Measurements from ENCODE around the gene AHSA1. TPM values are rescaled to one million over a fixed set of nuclear protein-coding genes. Genes with fewer than 3 reads are reported as not detected.

The AHSA1 gene
- total RNA-seq, 1 donor from 2014 or later: 383 TPM

- H3K4me3 Mint-ChIP-seq: no peak overlapping the region
- H3K27me3 Mint-ChIP-seq (ENCODE audit: insufficient read depth): peaks cover 26% of the 10 kb centered on the region
- H3K9me3 Mint-ChIP-seq: peaks cover 6% of the 10 kb centered on the region
- no peak for DNase-seq (ENCODE audit: low spot score)
- peaks cover 12% of the 10 kb centered on the region for H3K36me3 Mint-ChIP-seq (ENCODE audit: low read depth)
- H3K27ac Mint-ChIP-seq: no peak overlapping the region
- peaks cover 5% of the 10 kb centered on the region for H3K4me1 Mint-ChIP-seq (ENCODE audit: low read depth)
- intact Hi-C loops (cut with micrococcal nuclease): no loop called here
Observed at GRCh38 chr14:77502109-77502782, 44.4 kb downstream of the AHSA1 start.

DNA sequence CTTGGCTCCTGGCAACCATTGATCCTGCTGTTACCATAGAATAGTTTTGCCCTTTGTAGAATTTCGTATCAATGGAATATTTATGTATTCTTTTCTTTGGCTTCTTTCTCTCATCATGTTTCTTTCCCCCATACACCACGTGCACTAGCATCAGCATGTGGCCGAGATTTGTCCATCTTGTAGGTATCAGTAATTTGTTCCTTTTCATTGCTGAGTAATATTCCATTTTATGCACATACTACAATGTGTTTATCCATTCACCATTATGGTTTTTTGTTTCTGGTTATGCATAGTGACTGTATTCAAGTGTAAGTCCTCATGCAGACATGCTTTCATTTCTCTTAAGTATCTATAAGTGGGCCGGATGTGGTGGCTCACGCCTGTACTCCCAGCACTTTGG lies 45.2 kb downstream of the AHSA1 start:
- H3K36me3 Mint-ChIP-seq (ENCODE audit: low read depth): peaks cover 12% of the 10 kb centered on the region
- H3K4me1 Mint-ChIP-seq (ENCODE audit: low read depth): peaks cover under 1% of the 10 kb centered on the region
- no peak for DNase-seq (ENCODE audit: low spot score)
- no peak overlapping the region for H3K27ac Mint-ChIP-seq
- intact Hi-C loops (cut with micrococcal nuclease): no loop called here
- H3K4me3 Mint-ChIP-seq: no peak overlapping the region
- peaks cover 6% of the 10 kb centered on the region for H3K9me3 Mint-ChIP-seq
- H3K27me3 Mint-ChIP-seq (ENCODE audit: insufficient read depth): peaks cover 19% of the 10 kb centered on the region

GRCh38 chr14:77505031-77505430 lies 47.1 kb downstream of the AHSA1 start:
- H3K4me1 Mint-ChIP-seq (ENCODE audit: low read depth): no peaks in the 10 kb centered on the region
- peaks cover 6% of the 10 kb centered on the region for H3K9me3 Mint-ChIP-seq
- intact Hi-C loops (cut with micrococcal nuclease): no loop called here
- DNase-seq (ENCODE audit: low spot score): no peak
- no peak overlapping the region for H3K27ac Mint-ChIP-seq
- no peak overlapping the region for H3K4me3 Mint-ChIP-seq
- H3K36me3 Mint-ChIP-seq (ENCODE audit: low read depth): peaks cover 14% of the 10 kb centered on the region
- peaks cover 10% of the 10 kb centered on the region for H3K27me3 Mint-ChIP-seq (ENCODE audit: insufficient read depth)

DNA sequence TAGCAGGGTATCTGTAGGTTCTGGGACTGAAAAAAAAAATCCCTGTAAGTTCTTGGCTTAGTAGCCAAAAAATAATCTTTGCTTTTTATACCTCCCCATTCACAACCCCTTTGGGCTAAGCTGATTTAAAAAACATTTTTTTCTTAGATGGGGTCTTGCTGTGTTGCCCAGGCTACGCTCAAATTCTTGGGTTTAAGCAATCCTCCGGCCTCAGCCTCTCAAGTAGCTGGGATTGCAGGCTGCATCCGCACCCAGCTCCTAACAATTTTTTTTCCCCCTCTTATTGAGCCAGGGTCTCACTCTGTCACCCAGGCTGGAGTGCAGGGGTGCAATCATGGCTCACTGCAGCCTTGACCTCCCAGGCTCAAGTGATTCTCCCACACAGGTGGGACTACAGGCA lies 49.9 kb downstream of the AHSA1 start:
- H3K9me3 Mint-ChIP-seq: peaks cover 6% of the 10 kb centered on the region

GRCh38 chr14:77508249-77508648 lies 50.4 kb downstream of the AHSA1 start:
- no peak overlapping the region for H3K27ac Mint-ChIP-seq
- peaks cover 25% of the 10 kb centered on the region for H3K36me3 Mint-ChIP-seq (ENCODE audit: low read depth)
- H3K4me3 Mint-ChIP-seq: no peak overlapping the region
- peaks cover 2% of the 10 kb centered on the region for H3K9me3 Mint-ChIP-seq
- no peak for DNase-seq (ENCODE audit: low spot score)
- intact Hi-C loops (cut with micrococcal nuclease): no loop called here
- no peaks in the 10 kb centered on the region for H3K27me3 Mint-ChIP-seq (ENCODE audit: insufficient read depth)
- H3K4me1 Mint-ChIP-seq (ENCODE audit: low read depth): no peaks in the 10 kb centered on the region

More for the DNA sequence above, 49.9 kb downstream of the AHSA1 start:
- H3K27me3 Mint-ChIP-seq (ENCODE audit: insufficient read depth): no peaks in the 10 kb centered on the region
- no peak overlapping the region for H3K27ac Mint-ChIP-seq
- intact Hi-C loops (cut with micrococcal nuclease): no loop called here
- H3K4me1 Mint-ChIP-seq (ENCODE audit: low read depth): no peaks in the 10 kb centered on the region
- H3K4me3 Mint-ChIP-seq: no peak overlapping the region
- DNase-seq (ENCODE audit: low spot score): no peak
- H3K36me3 Mint-ChIP-seq (ENCODE audit: low read depth): peaks cover 27% of the 10 kb centered on the region

- Mint-ChIP-seq H3K4me1 (ENCODE audit: low read depth) (no peaks in the 10 kb centered on the region), H3K27ac (no peak overlapping the region), H3K4me3 (no peak overlapping the region), H3K27me3 (ENCODE audit: insufficient read depth) (no peaks in the 10 kb centered on the region), H3K9me3 (no peaks in the 10 kb centered on the region), H3K36me3 (ENCODE audit: low read depth) (peaks cover 24% of the 10 kb centered on the region)
- intact Hi-C loops (cut with micrococcal nuclease): no loop called here
- no peak for DNase-seq (ENCODE audit: low spot score)
Observed at GRCh38 chr14:77508876-77509275, 51.0 kb downstream of the AHSA1 start.

DNA sequence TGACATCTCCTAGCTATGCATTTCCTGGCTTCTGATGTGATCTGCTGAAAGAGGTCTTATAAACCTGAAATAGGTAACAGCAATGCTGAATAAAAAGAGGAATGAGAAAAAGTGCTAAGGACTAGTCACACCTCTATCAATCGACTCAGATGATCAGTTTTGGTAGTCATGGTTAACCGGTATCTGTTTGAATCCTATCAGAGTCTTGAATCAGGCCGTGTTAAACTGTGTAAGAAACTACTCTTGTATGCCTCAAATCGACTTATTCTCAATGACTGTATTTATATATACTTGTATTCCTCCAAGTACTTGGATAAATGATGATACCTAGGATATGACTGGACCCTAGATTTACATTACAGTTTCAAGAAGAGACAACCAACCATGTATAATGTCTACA lies 51.5 kb downstream of the AHSA1 start:
- H3K9me3 Mint-ChIP-seq: no peaks in the 10 kb centered on the region
- H3K36me3 Mint-ChIP-seq (ENCODE audit: low read depth): peaks cover 24% of the 10 kb centered on the region
- H3K27me3 Mint-ChIP-seq (ENCODE audit: insufficient read depth): no peaks in the 10 kb centered on the region
- no peak overlapping the region for H3K4me3 Mint-ChIP-seq
- DNase-seq (ENCODE audit: low spot score): no peak
- no peak overlapping the region for H3K27ac Mint-ChIP-seq
- intact Hi-C loops (cut with micrococcal nuclease): no loop called here
- H3K4me1 Mint-ChIP-seq (ENCODE audit: low read depth): no peaks in the 10 kb centered on the region

GRCh38 chr14:77511486-77512162 lies 53.7 kb downstream of the AHSA1 start:
- H3K4me3 Mint-ChIP-seq: no peak overlapping the region
- H3K27ac Mint-ChIP-seq: no peak overlapping the region
- no peaks in the 10 kb centered on the region for H3K9me3 Mint-ChIP-seq
- H3K27me3 Mint-ChIP-seq (ENCODE audit: insufficient read depth): no peaks in the 10 kb centered on the region
- intact Hi-C loops (cut with micrococcal nuclease): no loop called here
- peaks cover 24% of the 10 kb centered on the region for H3K36me3 Mint-ChIP-seq (ENCODE audit: low read depth)
- H3K4me1 Mint-ChIP-seq (ENCODE audit: low read depth): no peaks in the 10 kb centered on the region
- DNase-seq (ENCODE audit: low spot score): no peak

DNA sequence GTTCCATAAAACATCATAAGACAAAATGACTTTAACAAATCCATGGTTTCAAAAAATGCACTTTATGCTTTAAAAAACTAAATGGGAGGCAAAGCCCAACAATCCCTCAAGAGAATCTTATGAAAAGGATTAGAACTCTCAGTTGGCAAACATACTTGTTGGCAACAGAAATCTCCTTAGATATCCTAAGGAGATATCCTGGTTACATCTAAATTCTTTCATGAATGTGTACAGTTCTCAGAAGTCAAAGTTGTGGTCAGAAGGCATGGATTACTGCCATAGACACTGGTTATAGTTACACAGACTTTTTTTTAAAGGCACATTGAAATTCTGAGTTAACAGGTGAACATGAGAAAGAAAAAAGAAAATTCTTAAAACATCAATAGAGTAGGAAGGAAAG lies 58.2 kb downstream of the AHSA1 start:
- no peaks in the 10 kb centered on the region for H3K27me3 Mint-ChIP-seq (ENCODE audit: insufficient read depth)
- no peak for DNase-seq (ENCODE audit: low spot score)
- H3K4me3 Mint-ChIP-seq: no peak overlapping the region
- H3K27ac Mint-ChIP-seq: no peak overlapping the region
- H3K9me3 Mint-ChIP-seq: no peaks in the 10 kb centered on the region
- no peaks in the 10 kb centered on the region for H3K4me1 Mint-ChIP-seq (ENCODE audit: low read depth)
- peaks cover 35% of the 10 kb centered on the region for H3K36me3 Mint-ChIP-seq (ENCODE audit: low read depth)
- intact Hi-C loops (cut with micrococcal nuclease): no loop called here

Other genes with a start within 250 kb of the AHSA1 start
- gene NGB, start 186.9 kb upstream of the AHSA1 start, total RNA-seq: not detected in 2 replicates
- 20.5 and 22.1 TPM in 2 replicates for gene POMT2, start 137.2 kb upstream of the AHSA1 start, total RNA-seq
- gene GSTZ1, start 137.1 kb upstream of the AHSA1 start, total RNA-seq: 5.3 and 7.0 TPM in 2 replicates
- 28.1 and 28.4 TPM in 2 replicates for gene TMED8, start 81.0 kb upstream of the AHSA1 start, total RNA-seq
- 0.29 and 1.1 TPM in 2 replicates for gene SAMD15, start 80.7 kb upstream of the AHSA1 start, total RNA-seq
- 0.18 and 0.91 TPM in 2 replicates for gene NOXRED1, start 34.6 kb upstream of the AHSA1 start, total RNA-seq
- gene VIPAS39, start 492 bp upstream of the AHSA1 start, total RNA-seq: 17.3 and 18.7 TPM in 2 replicates
- 0.08 TPM in 1 of 2 replicates, not detected in the other for gene ISM2, start 40.7 kb downstream of the AHSA1 start, total RNA-seq
- 29.9 and 31.9 TPM in 2 replicates for gene SPTLC2, start 158.5 kb downstream of the AHSA1 start, total RNA-seq
- gene ALKBH1, start 249.9 kb downstream of the AHSA1 start, total RNA-seq: 16.3 and 21.9 TPM in 2 replicates

Data from activated T-helper 1 cell treated with anti-CD3 and anti-CD28 coated beads, Interleukin-12 subunit alpha, Interleukin-12 subunit beta, Interleukin-2, Interleukin-4 antibody, amounts not matched to agents 30 ng/mL and 10 ng/mL and 1 ng/mL, durations not matched to agents 14 hours and 24 hours and 36 hours (primary cell).